Measurements from ENCODE around the gene KCNIP3.

DNA sequence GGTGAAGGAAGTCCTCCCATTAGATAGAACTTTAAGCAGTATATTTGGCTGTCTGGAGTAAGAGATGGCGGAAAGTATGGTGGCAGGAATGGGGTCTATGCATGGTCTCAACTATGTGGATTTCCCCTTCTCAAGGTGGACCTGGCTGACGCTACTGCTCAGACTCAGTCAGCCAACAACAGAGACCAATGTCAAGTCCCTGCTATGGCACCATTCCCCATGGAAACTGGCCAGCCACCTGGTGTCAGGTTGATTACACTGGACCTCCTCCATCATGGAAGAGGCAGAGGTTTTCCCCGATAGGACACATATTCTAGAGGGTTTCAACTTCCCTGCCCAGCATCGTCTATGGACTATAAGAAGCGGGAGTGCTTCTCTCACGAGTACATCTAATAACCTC, 96.8 kb downstream of the KCNIP3 start:
- TF ChIP-seq, protein P1, sequence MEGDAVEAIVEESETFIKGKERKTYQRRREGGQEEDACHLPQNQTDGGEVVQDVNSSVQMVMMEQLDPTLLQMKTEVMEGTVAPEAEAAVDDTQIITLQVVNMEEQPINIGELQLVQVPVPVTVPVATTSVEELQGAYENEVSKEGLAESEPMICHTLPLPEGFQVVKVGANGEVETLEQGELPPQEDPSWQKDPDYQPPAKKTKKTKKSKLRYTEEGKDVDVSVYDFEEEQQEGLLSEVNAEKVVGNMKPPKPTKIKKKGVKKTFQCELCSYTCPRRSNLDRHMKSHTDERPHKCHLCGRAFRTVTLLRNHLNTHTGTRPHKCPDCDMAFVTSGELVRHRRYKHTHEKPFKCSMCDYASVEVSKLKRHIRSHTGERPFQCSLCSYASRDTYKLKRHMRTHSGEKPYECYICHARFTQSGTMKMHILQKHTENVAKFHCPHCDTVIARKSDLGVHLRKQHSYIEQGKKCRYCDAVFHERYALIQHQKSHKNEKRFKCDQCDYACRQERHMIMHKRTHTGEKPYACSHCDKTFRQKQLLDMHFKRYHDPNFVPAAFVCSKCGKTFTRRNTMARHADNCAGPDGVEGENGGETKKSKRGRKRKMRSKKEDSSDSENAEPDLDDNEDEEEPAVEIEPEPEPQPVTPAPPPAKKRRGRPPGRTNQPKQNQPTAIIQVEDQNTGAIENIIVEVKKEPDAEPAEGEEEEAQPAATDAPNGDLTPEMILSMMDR (IDR thresholded peaks at IDR 0.05) = no peak
- no peak for TF ChIP-seq POLR2A (IDR thresholded peaks at IDR 0.05)

Measured in body of pancreas (tissue), 4 donors.